Measurements from ENCODE around the gene RBMS2.

GRCh38 chr12:56490360-56490759, 31.3 kb upstream of the RBMS2 start:
- TF ChIP-seq EP300 (IDR thresholded peaks at IDR 0.05; ENCODE audit: low read depth): no peak
- TF ChIP-seq, protein P1, sequence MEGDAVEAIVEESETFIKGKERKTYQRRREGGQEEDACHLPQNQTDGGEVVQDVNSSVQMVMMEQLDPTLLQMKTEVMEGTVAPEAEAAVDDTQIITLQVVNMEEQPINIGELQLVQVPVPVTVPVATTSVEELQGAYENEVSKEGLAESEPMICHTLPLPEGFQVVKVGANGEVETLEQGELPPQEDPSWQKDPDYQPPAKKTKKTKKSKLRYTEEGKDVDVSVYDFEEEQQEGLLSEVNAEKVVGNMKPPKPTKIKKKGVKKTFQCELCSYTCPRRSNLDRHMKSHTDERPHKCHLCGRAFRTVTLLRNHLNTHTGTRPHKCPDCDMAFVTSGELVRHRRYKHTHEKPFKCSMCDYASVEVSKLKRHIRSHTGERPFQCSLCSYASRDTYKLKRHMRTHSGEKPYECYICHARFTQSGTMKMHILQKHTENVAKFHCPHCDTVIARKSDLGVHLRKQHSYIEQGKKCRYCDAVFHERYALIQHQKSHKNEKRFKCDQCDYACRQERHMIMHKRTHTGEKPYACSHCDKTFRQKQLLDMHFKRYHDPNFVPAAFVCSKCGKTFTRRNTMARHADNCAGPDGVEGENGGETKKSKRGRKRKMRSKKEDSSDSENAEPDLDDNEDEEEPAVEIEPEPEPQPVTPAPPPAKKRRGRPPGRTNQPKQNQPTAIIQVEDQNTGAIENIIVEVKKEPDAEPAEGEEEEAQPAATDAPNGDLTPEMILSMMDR (IDR thresholded peaks at IDR 0.05): no peak
- no peak for TF ChIP-seq POLR2AphosphoS5 (IDR thresholded peaks at IDR 0.05)

All from transverse colon (tissue), 4 donors.